ENCODE measurements around the gene CDKL5.

The CDKL5 gene

GRCh38 chrX:18422325-18422724, 3.1 kb upstream of the CDKL5 start:
- no peak overlapping the region for H3K4me3 ChIP-seq (replicated peaks; ENCODE audit: insufficient read depth, low read length)
- no peak overlapping the region for H3K27ac ChIP-seq (replicated peaks)
- no peak for TF ChIP-seq GABPA (IDR thresholded peaks at IDR 0.05; ENCODE audit: low read depth)
- TF ChIP-seq CTCF (IDR thresholded peaks at IDR 0.05; ENCODE audit: insufficient read depth, low read length), result no peak
- TF ChIP-seq REST (IDR thresholded peaks at IDR 0.05; ENCODE audit: insufficient replicate concordance, low read depth), result no peak
- no peak for TF ChIP-seq POLR2AphosphoS5 (IDR thresholded peaks at IDR 0.05; ENCODE audit: low read depth)
- no peak for TF ChIP-seq SPI1 (IDR thresholded peaks at IDR 0.05; ENCODE audit: borderline replicate concordance, low read depth)
- no peak for DNase-seq (ENCODE audit: low read depth in 1 of 2, low spot score in 1 of 2)
- peaks cover 2% of the 10 kb centered on the region for H3K27me3 ChIP-seq (ENCODE audit: insufficient read depth, poor library complexity, severe bottlenecking)

GRCh38 chrX:18422886-18423285, 2.5 kb upstream of the CDKL5 start:
- no peak for DNase-seq (ENCODE audit: low read depth in 1 of 2, low spot score in 1 of 2)
- TF ChIP-seq GABPA (IDR thresholded peaks at IDR 0.05; ENCODE audit: low read depth), result no peak
- no peak for TF ChIP-seq REST (IDR thresholded peaks at IDR 0.05; ENCODE audit: insufficient replicate concordance, low read depth)
- TF ChIP-seq SPI1 (IDR thresholded peaks at IDR 0.05; ENCODE audit: borderline replicate concordance, low read depth), result no peak
- no peak for TF ChIP-seq CTCF (IDR thresholded peaks at IDR 0.05; ENCODE audit: insufficient read depth, low read length)
- Histone ChIP-seq H3K4me3 (replicated peaks; ENCODE audit: insufficient read depth, low read length) (no peak overlapping the region), H3K27ac (replicated peaks) (no peak overlapping the region), H3K27me3 (ENCODE audit: insufficient read depth, poor library complexity, severe bottlenecking) (peaks cover 2% of the 10 kb centered on the region)

- DNase-seq (ENCODE audit: low read depth in 1 of 2, low spot score in 1 of 2), result no peak
- Histone ChIP-seq H3K4me3 (replicated peaks; ENCODE audit: insufficient read depth, low read length) (peak overlapping the region; percentile 57), H3K27me3 (ENCODE audit: insufficient read depth, poor library complexity, severe bottlenecking) (peaks cover 2% of the 10 kb centered on the region), H3K27ac (replicated peaks) (no peak overlapping the region)
- TF ChIP-seq GABPA (IDR thresholded peaks at IDR 0.05; ENCODE audit: low read depth) (no peak), CTCF (IDR thresholded peaks at IDR 0.05; ENCODE audit: insufficient read depth, low read length) (no peak), POLR2AphosphoS5 (IDR thresholded peaks at IDR 0.05; ENCODE audit: low read depth) (no peak), REST (IDR thresholded peaks at IDR 0.05; ENCODE audit: insufficient replicate concordance, low read depth) (no peak), SPI1 (IDR thresholded peaks at IDR 0.05; ENCODE audit: borderline replicate concordance, low read depth) (no peak)
Measured at GRCh38 chrX:18424482-18425198, 768 bp upstream of the CDKL5 start.
